Neural cell (in vitro differentiated cells): Measurements from ENCODE around the gene ZDHHC1. TPM values are rescaled to one million over a fixed set of nuclear protein-coding genes. Genes with fewer than 3 reads are reported as not detected.

ENCODE experiments used
- H2AFZ ChIP-seq: fragments of 200-600, 300-800 bp; sonication (generic), shearing (Covaris generic); 2 replicates; pipeline ENCODE4 v1.6.0; 2014; ENCODE audit warnings: low read depth, mild to moderate bottlenecking, antibody characterized with exemption, low read length, moderate library complexity
- H3F3A ChIP-seq: fragments of 200-600 bp; shearing (Covaris generic); 2 replicates; pipeline ENCODE4 v1.6.1; 2016; ENCODE audit warnings: mild to moderate bottlenecking, moderate library complexity, mixed read lengths, antibody characterized with exemption, low read length; ENCODE audit not compliant: insufficient read depth, poor library complexity, severe bottlenecking
- H3K27ac ChIP-seq: fragments of 200-600, 300-800 bp; sonication (generic), shearing (Covaris generic); 2 replicates; pipeline ENCODE4 v1.5.1; 2014; ENCODE audit warnings: mild to moderate bottlenecking, low read length, moderate library complexity
- H3K27me3 ChIP-seq: fragments of 300-800, 200-600 bp; sonication (generic), shearing (Covaris generic); 2 replicates; pipeline ENCODE4 v1.6.0; 2014; ENCODE audit warnings: mild to moderate bottlenecking, low read depth, low read length, moderate library complexity; ENCODE audit not compliant: insufficient read depth
- H3K36me3 ChIP-seq: fragments of 300-800, 200-600 bp; sonication (generic), shearing (Covaris generic); 2 replicates; pipeline ENCODE4 v1.5.1; 2014; ENCODE audit warnings: mild to moderate bottlenecking, antibody characterized with exemption, low read length, moderate library complexity; ENCODE audit not compliant: insufficient read depth
- H3K4me2 ChIP-seq: fragments of 300-800, 200-600 bp; sonication (generic), shearing (Covaris generic); 2 replicates; pipeline ENCODE4 v1.6.0; 2014; ENCODE audit warnings: mild to moderate bottlenecking, low read length
- H3K4me3 ChIP-seq: fragments of 300-800, 200-600 bp; sonication (generic), shearing (Covaris generic); 2 replicates; pipeline ENCODE4 v1.5.1; 2014; ENCODE audit warnings: mild to moderate bottlenecking, low read length, moderate library complexity
- H3K79me2 ChIP-seq: fragments of 200-600 bp; shearing (Covaris generic); replicated peaks from 2 replicates; pipeline ENCODE4 v1.6.0; 2014; ENCODE audit warnings: mild to moderate bottlenecking, low read length, moderate library complexity; ENCODE audit not compliant: insufficient read depth
- H3K9ac ChIP-seq: fragments of 300-800, 200-600 bp; sonication (generic), shearing (Covaris generic); 2 replicates; pipeline ENCODE4 v1.6.1; 2016; ENCODE audit warnings: mild to moderate bottlenecking, low read length, mixed read lengths
- H3K9me2 ChIP-seq: fragments of 200-600 bp; shearing (Covaris generic); 2 replicates; pipeline ENCODE4 v1.6.1; 2016; ENCODE audit warnings: mild to moderate bottlenecking, low read length, mixed read lengths; ENCODE audit not compliant: insufficient read depth
- H3K9me3 ChIP-seq: fragments of 200-600, 300-800 bp; sonication (generic), shearing (Covaris generic); 2 replicates; pipeline ENCODE4 v1.6.1; 2016; ENCODE audit warnings: mild to moderate bottlenecking, mixed run types, low read length, moderate library complexity, mixed read lengths
- H4K20me1 ChIP-seq: fragments of 200-600 bp; shearing (Covaris generic); 2 replicates; pipeline ENCODE4 v1.6.1; 2016; ENCODE audit warnings: mild to moderate bottlenecking, mixed run types; ENCODE audit not compliant: insufficient read depth
- CTCF ChIP-seq: fragments of 450-650 bp; IDR thresholded peaks from 2 replicates; pipeline ENCODE4 v1.5.1; 2014; ENCODE audit warnings: antibody characterized with exemption, mild to moderate bottlenecking, moderate library complexity; ENCODE audit not compliant: poor library complexity, severe bottlenecking
- EP300 ChIP-seq: fragments of 450-650 bp; conservative IDR thresholded peaks from 2 replicates; pipeline ENCODE4 v1.6.1; 2014; ENCODE audit warnings: antibody characterized with exemption, mild to moderate bottlenecking, moderate library complexity; ENCODE audit not compliant: poor library complexity, severe bottlenecking
- EZH2 ChIP-seq: fragments of 200-600, 300-800 bp; shearing (Covaris generic), sonication (generic); IDR thresholded peaks from 2 replicates; pipeline ENCODE4 v1.6.1; 2014; ENCODE audit warnings: antibody characterized with exemption, low read length, borderline replicate concordance, mild to moderate bottlenecking; ENCODE audit not compliant: insufficient read depth, poor library complexity, severe bottlenecking
- MXI1 ChIP-seq: fragments of 450-650 bp; conservative IDR thresholded peaks from 2 replicates; pipeline ENCODE4 v1.6.1; 2014; ENCODE audit warnings: antibody characterized with exemption, mild to moderate bottlenecking; ENCODE audit not compliant: poor library complexity, severe bottlenecking
- POLR2AphosphoS5 ChIP-seq: IDR thresholded peaks from 2 replicates; pipeline ENCODE4 v1.6.1; 2012
- RAD21 ChIP-seq: fragments of 450-650 bp; conservative IDR thresholded peaks from 2 replicates; pipeline ENCODE4 v1.6.1; 2014; ENCODE audit warnings: antibody characterized with exemption, mild to moderate bottlenecking, moderate library complexity
- REST ChIP-seq: IDR thresholded peaks from 2 replicates; pipeline ENCODE4 v1.6.1; 2012; ENCODE audit warnings: borderline replicate concordance
- SMC3 ChIP-seq: fragments of 450-650 bp; conservative IDR thresholded peaks from 2 replicates; pipeline ENCODE4 v1.6.1; 2014; ENCODE audit warnings: antibody characterized with exemption, mild to moderate bottlenecking, moderate library complexity; ENCODE audit not compliant: poor library complexity
- TAF1 ChIP-seq: IDR thresholded peaks from 2 replicates; pipeline ENCODE4 v1.6.1; 2012; ENCODE audit warnings: low read depth
- polyA plus RNA-seq: library from polyadenylated mRNA; depleted of rRNA; stranded (reverse); fragments of >200 nt; gene quantifications from 2 replicates; pipeline ENCODE4 v1.2.3, GENCODE V29; 2014

ZDHHC1 gene
- polyA plus RNA-seq, 1 donor from 2014 or later: 1.7 TPM

- Histone ChIP-seq H3K4me2 (no peak overlapping the region), H3K27me3 (no peaks in the 10 kb centered on the region), H3F3A (no peaks in the 10 kb centered on the region), H3K36me3 (no peaks in the 10 kb centered on the region), H2AFZ (no peak overlapping the region), H3K9me2 (no peaks in the 10 kb centered on the region), H3K9ac (no peak overlapping the region), H4K20me1 (no peaks in the 10 kb centered on the region), H3K4me3 (no peak overlapping the region), H3K79me2 (no peaks in the 10 kb centered on the region), H3K9me3 (no peaks in the 10 kb centered on the region), H3K27ac (no peak overlapping the region)
- TF ChIP-seq POLR2AphosphoS5 (no peak), MXI1 (no peak), RAD21 (no peak), EZH2 (no peak), REST (no peak), CTCF (no peak), TAF1 (no peak)
Observed at GRCh38 chr16:67438098-67438791, 22.0 kb upstream of the ZDHHC1 start.

- Histone ChIP-seq H3K4me3 (no peak overlapping the region), H3K36me3 (no peaks in the 10 kb centered on the region), H3K79me2 (no peaks in the 10 kb centered on the region), H3K4me2 (no peak overlapping the region), H3K9ac (no peak overlapping the region), H4K20me1 (no peaks in the 10 kb centered on the region), H3K9me3 (no peaks in the 10 kb centered on the region), H2AFZ (no peak overlapping the region), H3K27ac (no peak overlapping the region), H3K27me3 (no peaks in the 10 kb centered on the region), H3K9me2 (no peaks in the 10 kb centered on the region), H3F3A (no peaks in the 10 kb centered on the region)
- TF ChIP-seq RAD21 (no peak), EP300 (no peak), EZH2 (no peak), POLR2AphosphoS5 (no peak), SMC3 (no peak), TAF1 (no peak), CTCF (no peak), MXI1 (no peak), REST (no peak)
Observed at GRCh38 chr16:67437513-67437912, 21.2 kb upstream of the ZDHHC1 start.
